ENCODE results near the gene ATXN1.

DNA sequence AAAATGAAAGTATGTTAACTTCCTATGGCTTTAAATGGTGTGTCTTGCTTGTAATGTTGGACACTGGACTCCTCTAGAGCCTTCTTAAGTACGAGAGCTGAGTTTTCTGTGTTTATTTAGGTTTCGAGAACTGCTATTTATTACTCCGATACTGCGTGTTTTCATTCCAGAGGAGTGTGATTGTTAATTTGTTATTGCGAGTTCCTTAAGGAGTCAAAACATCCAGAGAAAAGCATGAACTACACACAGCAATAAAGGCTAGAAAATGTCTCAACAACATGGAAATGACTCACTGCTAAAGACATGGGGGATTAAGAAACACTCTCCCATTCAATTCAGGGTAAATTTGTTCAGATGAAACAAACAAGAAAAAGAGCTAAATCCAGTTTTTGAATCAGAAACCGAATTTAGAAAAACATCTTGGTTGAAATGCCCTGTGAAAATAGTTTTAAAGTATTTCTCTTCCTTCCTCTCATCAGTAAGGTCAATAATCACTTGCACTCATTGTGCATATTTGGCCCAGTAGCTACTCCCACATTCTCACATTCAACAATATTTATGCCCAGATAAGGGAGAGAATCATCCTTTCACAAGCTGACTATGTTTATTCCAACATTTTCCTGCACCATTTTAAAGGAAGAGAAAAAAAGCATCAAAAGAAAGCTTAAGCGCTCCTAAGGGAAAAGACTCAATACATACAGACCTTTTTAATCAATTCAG lies 36.0 kb downstream of the ATXN1 start:
- no peak for TF ChIP-seq ZNF19 (tag by site-specific recombination; IDR thresholded peaks at IDR 0.05; ENCODE audit: low read depth)
- no peak for TF ChIP-seq KLF1 (tag by site-specific recombination; IDR thresholded peaks at IDR 0.05)
- TF ChIP-seq ZNF169 (tag by site-specific recombination; IDR thresholded peaks at IDR 0.05), result no peak
- no peak for TF ChIP-seq ZNF2 (tag by site-specific recombination; IDR thresholded peaks at IDR 0.05)
- TF ChIP-seq ZNF302 (tag by site-specific recombination; IDR thresholded peaks at IDR 0.05; ENCODE audit: low read depth), result no peak
- no peak for TF ChIP-seq ZNF707 (tag by site-specific recombination; IDR thresholded peaks at IDR 0.05)
- TF ChIP-seq, protein P1, sequence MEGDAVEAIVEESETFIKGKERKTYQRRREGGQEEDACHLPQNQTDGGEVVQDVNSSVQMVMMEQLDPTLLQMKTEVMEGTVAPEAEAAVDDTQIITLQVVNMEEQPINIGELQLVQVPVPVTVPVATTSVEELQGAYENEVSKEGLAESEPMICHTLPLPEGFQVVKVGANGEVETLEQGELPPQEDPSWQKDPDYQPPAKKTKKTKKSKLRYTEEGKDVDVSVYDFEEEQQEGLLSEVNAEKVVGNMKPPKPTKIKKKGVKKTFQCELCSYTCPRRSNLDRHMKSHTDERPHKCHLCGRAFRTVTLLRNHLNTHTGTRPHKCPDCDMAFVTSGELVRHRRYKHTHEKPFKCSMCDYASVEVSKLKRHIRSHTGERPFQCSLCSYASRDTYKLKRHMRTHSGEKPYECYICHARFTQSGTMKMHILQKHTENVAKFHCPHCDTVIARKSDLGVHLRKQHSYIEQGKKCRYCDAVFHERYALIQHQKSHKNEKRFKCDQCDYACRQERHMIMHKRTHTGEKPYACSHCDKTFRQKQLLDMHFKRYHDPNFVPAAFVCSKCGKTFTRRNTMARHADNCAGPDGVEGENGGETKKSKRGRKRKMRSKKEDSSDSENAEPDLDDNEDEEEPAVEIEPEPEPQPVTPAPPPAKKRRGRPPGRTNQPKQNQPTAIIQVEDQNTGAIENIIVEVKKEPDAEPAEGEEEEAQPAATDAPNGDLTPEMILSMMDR (tag by site-specific recombination; IDR thresholded peaks at IDR 0.05), result no peak
- no peak for TF ChIP-seq ZNF549 (tag by site-specific recombination; IDR thresholded peaks at IDR 0.05)
